Liver (tissue), 9 donors: Measurements from ENCODE around the gene SERPINA5. TPM values are rescaled to one million over a fixed set of nuclear protein-coding genes. Genes with fewer than 3 reads are reported as not detected.

ENCODE experiments used
- DNase-seq: peaks from one replicate; pipeline ENCODE4 v3.0.0-alpha.2; 2017; ENCODE audit warnings: low spot score
- H3K27ac ChIP-seq, 2 donors: one replicate each; pipeline ENCODE4 v1.7.0; 2013; ENCODE audit warnings: inconsistent platforms in 2 of 2, low read length in 2 of 2, control low read depth in 1 of 2, low read depth in 1 of 2, mild to moderate bottlenecking in 1 of 2
- H3K27me3 ChIP-seq, 4 donors: one replicate each; pipeline versions ENCODE4 v1.6.1 to v1.7.0; 2013; ENCODE audit warnings: low read length in 3 of 4, inconsistent platforms in 1 of 4, mild to moderate bottlenecking in 1 of 4, moderate library complexity in 1 of 4; ENCODE audit not compliant: control insufficient read depth in 4 of 4, insufficient read depth in 4 of 4
- H3K36me3 ChIP-seq, 4 donors: one replicate each; pipeline versions ENCODE4 v1.6.1 to v1.7.0; 2013; ENCODE audit warnings: low read length in 3 of 4, mild to moderate bottlenecking in 3 of 4, low read depth in 1 of 4, moderate library complexity in 1 of 4; ENCODE audit not compliant: control insufficient read depth in 4 of 4, insufficient read depth in 3 of 4
- H3K4me1 ChIP-seq, 4 donors: one replicate each; pipeline versions ENCODE4 v1.6.1 to v1.7.0; 2013; ENCODE audit warnings: low read length in 3 of 4, mild to moderate bottlenecking in 3 of 4, moderate library complexity in 1 of 4; ENCODE audit not compliant: control insufficient read depth in 4 of 4, insufficient read depth in 4 of 4
- H3K4me3 ChIP-seq, 3 donors: one replicate each; pipeline versions ENCODE4 v1.6.1 to v1.7.0; 2013; ENCODE audit warnings: low read length in 3 of 3, control low read depth in 1 of 3, low read depth in 1 of 3, mild to moderate bottlenecking in 1 of 3
- H3K9ac ChIP-seq, 2 donors: one replicate each; pipeline ENCODE4 v1.7.0; 2013; ENCODE audit warnings: low read length in 2 of 2, mild to moderate bottlenecking in 2 of 2, moderate library complexity in 2 of 2, control low read depth in 1 of 2, low read depth in 1 of 2
- H3K9me3 ChIP-seq, 4 donors: one replicate each; pipeline versions ENCODE4 v1.6.1 to v1.7.0; 2013; ENCODE audit warnings: low read length in 3 of 4; ENCODE audit not compliant: control insufficient read depth in 4 of 4
- ATF3 ChIP-seq: IDR thresholded peaks from 2 replicates; pipeline ENCODE4 v1.6.1; 2016; ENCODE audit warnings: antibody characterized with exemption
- CTCF ChIP-seq: fragments of 150-350 bp; IDR thresholded peaks from 2 replicates; pipeline ENCODE4 v1.5.1; 2017; ENCODE audit warnings: improper control_type of control experiment, low read depth, low read length; ENCODE audit not compliant: missing input control
- EGR1 ChIP-seq, 2 donors: IDR thresholded peaks; 2 replicates each; pipeline ENCODE4 v1.6.1; 2016 to 2018; ENCODE audit warnings: antibody characterized with exemption in 2 of 2, low read depth in 2 of 2
- FOXA1 ChIP-seq: IDR thresholded peaks from 2 replicates; pipeline ENCODE4 v1.6.1; 2016; ENCODE audit warnings: antibody characterized with exemption
- FOXA2 ChIP-seq: IDR thresholded peaks from 2 replicates; pipeline ENCODE4 v1.6.1; 2016; ENCODE audit warnings: antibody characterized with exemption
- GABPA ChIP-seq, 2 donors: IDR thresholded peaks in 1 of 2; conservative IDR thresholded peaks in 1 of 2; 2 replicates each; pipeline ENCODE4 v1.6.1; 2016; ENCODE audit warnings: antibody characterized with exemption in 2 of 2, mild to moderate bottlenecking in 1 of 2, moderate library complexity in 1 of 2
- HNF4A ChIP-seq, 2 donors: conservative IDR thresholded peaks; 2 replicates each; pipeline ENCODE4 v1.6.1; 2016; ENCODE audit warnings: antibody characterized with exemption in 2 of 2, mild to moderate bottlenecking in 2 of 2
- HNF4G ChIP-seq: IDR thresholded peaks from 2 replicates; pipeline ENCODE4 v1.6.1; 2016; ENCODE audit warnings: antibody characterized with exemption
- JUND ChIP-seq, 2 donors: IDR thresholded peaks; 2 replicates each; pipeline ENCODE4 v1.6.1; 2016; ENCODE audit warnings: antibody characterized with exemption in 2 of 2
- MAX ChIP-seq: IDR thresholded peaks from 2 replicates; pipeline ENCODE4 v1.6.1; 2016; ENCODE audit warnings: antibody characterized with exemption
- NR2F2 ChIP-seq: IDR thresholded peaks from 2 replicates; pipeline ENCODE4 v1.6.1; 2016; ENCODE audit warnings: antibody characterized with exemption
- RAD21 ChIP-seq, 2 donors: IDR thresholded peaks; 2 replicates each; pipeline ENCODE4 v1.6.1; 2016; ENCODE audit warnings: antibody characterized with exemption in 2 of 2, mild to moderate bottlenecking in 2 of 2
- REST ChIP-seq: IDR thresholded peaks from 2 replicates; pipeline ENCODE4 v1.6.1; 2016; ENCODE audit warnings: antibody characterized with exemption, mild to moderate bottlenecking
- RXRA ChIP-seq, 2 donors: IDR thresholded peaks; 2 replicates each; pipeline ENCODE4 v1.6.1; 2017 to 2018; ENCODE audit warnings: antibody characterized with exemption in 2 of 2, mild to moderate bottlenecking in 1 of 2
- SP1 ChIP-seq: IDR thresholded peaks from 2 replicates; pipeline ENCODE4 v1.6.1; 2018; ENCODE audit warnings: antibody characterized with exemption, mild to moderate bottlenecking
- TAF1 ChIP-seq: conservative IDR thresholded peaks from 2 replicates; pipeline ENCODE4 v1.6.1; 2016; ENCODE audit warnings: antibody characterized with exemption, mild to moderate bottlenecking
- YY1 ChIP-seq: IDR thresholded peaks from 2 replicates; pipeline ENCODE4 v1.6.1; 2016; ENCODE audit warnings: antibody characterized with exemption, mild to moderate bottlenecking
- ZBTB33 ChIP-seq: IDR thresholded peaks from 2 replicates; pipeline ENCODE4 v1.6.1; 2016; ENCODE audit warnings: antibody characterized with exemption
- WGBS: extraction: QIAGEN DNeasy Blood & Tissue Kit; methylation state at CpG from one replicate; pipeline ENCODE4 v1.1.7; 2013; 5-methylcytosine and 5-hydroxymethylcytosine counted together
- polyA plus RNA-seq, 2 donors: library from polyadenylated mRNA; stranded (reverse) in 1 of 2; unstranded in 1 of 2; fragments of 200-250 nt in 1 of 2; fragments of >200 nt in 1 of 2; fragmentation: Nextera tagmentation in 1 of 2; extraction: Ambion mirVana in 1 of 2; gene quantifications; one replicate each; pipeline versions ENCODE4 v1.2.1 to v1.2.3, GENCODE V29; 2013 to 2015
- total RNA-seq, 2 donors: library from RNA; depleted of rRNA; stranded (reverse); fragments of >200 nt; gene quantifications; one replicate each; pipeline ENCODE4 v1.2.3, GENCODE V29; 2014
- donor health status: healthy.
- donor health status: healthy.
- donor health status: healthy.
- donor health status: healthy.
- donor health status: healthy.

The SERPINA5 gene
- total and polyA plus RNA-seq, 4 donors: 37.0 to 250 (median 84.0) TPM

GRCh38 chr14:94598506-94598815 is 17.2 kb downstream of the SERPINA5 start (continued):
- no peak for TF ChIP-seq NR2F2
- TF ChIP-seq FOXA1: no peak
- TF ChIP-seq RXRA (IDR thresholded peaks at IDR 0.05): no peak
- TF ChIP-seq CTCF: no peak

- Histone ChIP-seq H3K27me3 (no peaks in the 10 kb centered on the region), H3K4me3 (peak overlapping the region; percentile 61 to 95 (median 92))
Measured at GRCh38 chr14:94598816-94599655, 17.8 kb downstream of the SERPINA5 start.

More at GRCh38 chr14:94598816-94599655, 17.8 kb downstream of the SERPINA5 start:
- 17% methylated on average over 11 of the region's 11 CpGs for WGBS
- TF ChIP-seq FOXA2 (peak; percentile 21), JUND (IDR thresholded peaks at IDR 0.05) (peak; percentile 95 to 96), HNF4A (conservative IDR thresholded peaks at IDR 0.05) (peak; percentile 87 to 88), REST (peak; percentile 70), TAF1 (peak; percentile 77), ZBTB33 (peak; percentile 63), EGR1 (IDR thresholded peaks at IDR 0.05; ENCODE audit: low read depth in 2 of 2) (peak in 1 of 2 donors; percentile 64), HNF4G (peak; percentile 19), RAD21 (IDR thresholded peaks at IDR 0.05) (peak; percentile 18 to 54), YY1 (peak; percentile 66), RXRA (IDR thresholded peaks at IDR 0.05) (peak; percentile 98 to 99), NR2F2 (peak; percentile 92), GABPA (IDR thresholded peaks at IDR 0.05 in 1 of 2, conservative IDR thresholded peaks at IDR 0.05 in 1 of 2) (no peak), FOXA1 (no peak), ATF3 (peak; percentile 96), MAX (peak; percentile 91), CTCF (peak; percentile 14), SP1 (peak; percentile 99)
- H3K4me1 ChIP-seq: peaks cover 7 to 64% (median 44%) of the 10 kb centered on the region in 4 donors
- no peaks in the 10 kb centered on the region for H3K9me3 ChIP-seq
- peak overlapping the region; percentile 73 to 91 for H3K27ac ChIP-seq
- DNase-seq: peak; percentile 56
- peak overlapping the region; percentile 2 to 46 for H3K9ac ChIP-seq
- no peaks in the 10 kb centered on the region for H3K36me3 ChIP-seq
